Small intestine (tissue), 7 donors: ENCODE results near the gene EXOSC1. TPM values are rescaled to one million over a fixed set of nuclear protein-coding genes. Genes with fewer than 3 reads are reported as not detected.
"Not testable (repeated sequence)": the region's sequence is repeated elsewhere in the genome, so short reads cannot be mapped to it uniquely, and the experiment has no call there.

Experiments
- DNase-seq, 2 donors: peaks; one replicate each; pipeline versions ENCODE4 v3.0.0 to v3.0.0-alpha.2; 2013
- FAIRE-seq: peaks from 2 replicates; lab custom pipeline; 2012; peaks lifted over from hg19 to GRCh38; lab: Jason Lieb, UNC
- H3K27ac ChIP-seq, 3 donors: one replicate each; pipeline ENCODE4 v1.5.1; 2013; ENCODE audit warnings: low read length in 2 of 3, mild to moderate bottlenecking in 2 of 3, control low read depth in 1 of 3, inconsistent platforms in 1 of 3, low read depth in 1 of 3, moderate library complexity in 1 of 3
- H3K27me3 ChIP-seq, 3 donors: one replicate each; pipeline ENCODE4 v1.6.1; 2013; ENCODE audit warnings: low read length in 3 of 3, inconsistent platforms in 1 of 3; ENCODE audit not compliant: control insufficient read depth in 3 of 3, insufficient read depth in 3 of 3
- H3K36me3 ChIP-seq, 3 donors: one replicate each; pipeline ENCODE4 v1.6.1; 2013; ENCODE audit warnings: low read length in 3 of 3, inconsistent platforms in 1 of 3, low read depth in 1 of 3, mild to moderate bottlenecking in 1 of 3, moderate library complexity in 1 of 3; ENCODE audit not compliant: control insufficient read depth in 3 of 3, insufficient read depth in 2 of 3
- H3K4me1 ChIP-seq, 3 donors: one replicate each; pipeline ENCODE4 v1.6.1; 2013; ENCODE audit warnings: low read length in 2 of 3, inconsistent platforms in 1 of 3, low read depth in 1 of 3, mild to moderate bottlenecking in 1 of 3, moderate library complexity in 1 of 3; ENCODE audit not compliant: control insufficient read depth in 3 of 3, insufficient read depth in 2 of 3
- H3K4me3 ChIP-seq, 3 donors: one replicate each; pipeline ENCODE4 v1.5.1; 2013; ENCODE audit warnings: low read length in 3 of 3, control low read depth in 1 of 3, inconsistent platforms in 1 of 3, low read depth in 1 of 3, mild to moderate bottlenecking in 1 of 3, moderate library complexity in 1 of 3
- H3K9me3 ChIP-seq, 2 donors: one replicate each; pipeline ENCODE4 v1.6.1; 2013; ENCODE audit warnings: low read depth in 1 of 2, low read length in 1 of 2; ENCODE audit not compliant: control insufficient read depth in 2 of 2, insufficient read depth in 1 of 2
- WGBS, 3 donors: extraction: QIAGEN DNeasy Blood & Tissue Kit; methylation state at CpG; one replicate each; pipeline ENCODE4 v1.1.7; 2013; 5-methylcytosine and 5-hydroxymethylcytosine counted together
- polyA plus RNA-seq, 4 donors: library from polyadenylated mRNA; stranded (reverse) in 3 of 4; unstranded in 1 of 4; fragments of 200-250 nt in 3 of 4; fragments of 120-200 nt in 1 of 4; gene quantifications; one replicate each; pipeline versions ENCODE4 v1.2.1 to v1.2.3, GENCODE V29; 2013
- donor health status: healthy with polysubstance abuse.
- donor health status: control.
- donor health status: control.
- donor health status: Bipolar disorder and iron deficiency.
- donor health status: healthy.

Gene EXOSC1
- polyA plus RNA-seq, 4 donors: 33.8 to 47.1 (median 37.9) TPM

GRCh38 chr10:97435211-97435610, 10.6 kb downstream of the EXOSC1 start:
- no peak overlapping the region for H3K4me3 ChIP-seq
- no peaks in the 10 kb centered on the region for H3K9me3 ChIP-seq
- no peaks in the 10 kb centered on the region for H3K27me3 ChIP-seq
- WGBS, 3 donors: 94 to 96% (median 94%) methylated on average over 6 of the region's 6 CpGs
- no peaks in the 10 kb centered on the region for H3K4me1 ChIP-seq
- FAIRE-seq (no peak), DNase-seq (no peak)
- H3K27ac ChIP-seq: no peak overlapping the region
- H3K36me3 ChIP-seq: peaks cover 17 to 66% (median 32%) of the 10 kb centered on the region in 3 donors

- peaks cover 17 to 66% (median 32%) of the 10 kb centered on the region in 3 donors for H3K36me3 ChIP-seq
- H3K4me1 ChIP-seq: no peaks in the 10 kb centered on the region
- no peaks in the 10 kb centered on the region for H3K27me3 ChIP-seq
- DNase-seq (no peak), FAIRE-seq (no peak)
- 92 to 96% (median 94%) methylated on average over 1 of the region's 1 CpG for WGBS, 3 donors
- no peak overlapping the region for H3K4me3 ChIP-seq
- no peaks in the 10 kb centered on the region for H3K9me3 ChIP-seq
- H3K27ac ChIP-seq: no peak overlapping the region
These were observed 11.2 kb downstream of the EXOSC1 start for GRCh38 chr10:97434557-97434956.

- H3K4me3 ChIP-seq: no peak overlapping the region
- H3K9me3 ChIP-seq: no peaks in the 10 kb centered on the region
- H3K27ac ChIP-seq: no peak overlapping the region
- DNase-seq: no peak
- H3K4me1 ChIP-seq: no peaks in the 10 kb centered on the region
- no peak for FAIRE-seq
- H3K36me3 ChIP-seq: peaks cover 17 to 62% (median 30%) of the 10 kb centered on the region in 3 donors
- no peaks in the 10 kb centered on the region for H3K27me3 ChIP-seq
These were observed 11.8 kb downstream of the EXOSC1 start for GRCh38 chr10:97434055-97434454.

GRCh38 chr10:97428572-97428981, 17.2 kb downstream of the EXOSC1 start:
- DNase-seq: no peak
- H3K36me3 ChIP-seq: peaks cover 8 to 21% (median 14%) of the 10 kb centered on the region in 3 donors
- no peak for FAIRE-seq
- 42 to 53% (median 51%) methylated on average over 4 of the region's 4 CpGs for WGBS, 3 donors
- H3K4me1 ChIP-seq: peaks cover 5 to 12% (median 10%) of the 10 kb centered on the region in 3 donors
- H3K27me3 ChIP-seq: no peaks in the 10 kb centered on the region
- no peaks in the 10 kb centered on the region for H3K9me3 ChIP-seq
- peak overlapping the region in 1 of 3 donors; percentile 43 for H3K4me3 ChIP-seq
- H3K27ac ChIP-seq: peak overlapping the region in 2 of 3 donors; percentile 39 to 47

GRCh38 chr10:97427571-97428179, 18.1 kb downstream of the EXOSC1 start:
- Histone ChIP-seq H3K4me1 (peaks cover 5 to 12% (median 10%) of the 10 kb centered on the region in 3 donors), H3K4me3 (peak overlapping the region; percentile 9 to 70 (median 70)), H3K36me3 (peaks cover 8 to 23% (median 11%) of the 10 kb centered on the region in 3 donors), H3K27me3 (no peaks in the 10 kb centered on the region), H3K9me3 (no peaks in the 10 kb centered on the region), H3K27ac (peak overlapping the region; percentile 72 to 89 (median 89))
- FAIRE-seq (no peak), DNase-seq (peak; percentile 86 to 97)
- 1 to 12% (median 10%) methylated on average over 9 of the region's 9 CpGs for WGBS, 3 donors

- FAIRE-seq (no peak), DNase-seq (no peak)
- Histone ChIP-seq H3K27ac (peak overlapping the region; percentile 72 to 89 (median 89)), H3K27me3 (no peaks in the 10 kb centered on the region), H3K4me3 (peak overlapping the region; percentile 70 to 84 (median 70)), H3K9me3 (no peaks in the 10 kb centered on the region), H3K4me1 (peaks cover 5 to 12% (median 10%) of the 10 kb centered on the region in 3 donors), H3K36me3 (peaks cover 8 to 23% (median 9%) of the 10 kb centered on the region in 3 donors)
- 4 to 7% (median 5%) methylated on average over 34 of the region's 34 CpGs for WGBS, 3 donors
These were observed 18.8 kb downstream of the EXOSC1 start for GRCh38 chr10:97426776-97427570.

GRCh38 chr10:97425964-97426775, 19.6 kb downstream of the EXOSC1 start, which contains the start of gene PGAM1:
PGAM1 (plus strand) TSS chr10:97426191; CDS start chr10:97426308, 117 bp downstream.
- H3K36me3 ChIP-seq: peaks cover 3 to 18% (median 3%) of the 10 kb centered on the region in 3 donors
- peak; percentile 96 to 97 for DNase-seq
- peak within 1 kb of the TSS; percentile 70 to 84 (median 70) for H3K4me3 ChIP-seq
- WGBS, 3 donors: 0% methylated on average over 43 to 88 of the region's 90 CpGs
- no peaks in the 10 kb centered on the region for H3K27me3 ChIP-seq
- H3K27ac ChIP-seq: peak within 1 kb of the TSS; percentile 72 to 91 (median 89)
- no peaks in the 10 kb centered on the region for H3K9me3 ChIP-seq
- no peak for FAIRE-seq
- H3K4me1 ChIP-seq: peaks cover 5 to 12% (median 10%) of the 10 kb centered on the region in 3 donors

- not testable (repeated sequence) for H3K27me3 ChIP-seq, H3K27ac ChIP-seq, H3K4me3 ChIP-seq, H3K36me3 ChIP-seq, H3K9me3 ChIP-seq, DNase-seq, FAIRE-seq
- peaks cover 5 to 11% (median 10%) of the 10 kb centered on the region in 3 donors for H3K4me1 ChIP-seq
- WGBS, 3 donors: 84 to 91% (median 85%) methylated on average over 8 of the region's 8 CpGs
These were observed 22.1 kb downstream of the EXOSC1 start for GRCh38 chr10:97423757-97424098.
